Stimulated activated naive CD4-positive, alpha-beta T cell treated with Interleukin-2 at 50 U/mL for 16 hours (primary cell): ENCODE measurements around the gene PAPPA2.

Experiments
- DNase-seq: peaks from one replicate; lab custom pipeline; 2025; lab: John Stamatoyannopoulos, UW

The PAPPA2 gene

DNA sequence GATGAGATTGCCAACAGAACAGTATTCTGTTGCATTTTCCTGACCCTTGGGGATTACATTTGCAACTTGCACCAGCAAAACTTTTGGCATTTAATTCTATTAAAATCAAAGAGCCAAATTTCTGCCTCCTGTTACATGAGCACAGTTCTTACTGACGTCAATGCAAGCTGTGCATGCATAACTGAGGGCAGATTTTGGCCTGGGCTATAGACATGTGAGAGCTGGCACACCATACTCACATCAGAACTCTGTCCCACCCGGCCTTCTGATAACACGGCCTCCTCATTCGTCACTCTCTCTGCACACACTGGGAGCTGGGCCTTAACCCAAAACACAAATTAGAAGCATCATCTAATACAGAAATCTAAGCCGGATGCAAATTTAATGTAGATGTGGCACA lies 31.5 kb downstream of the PAPPA2 start:
- no peak for DNase-seq

DNA sequence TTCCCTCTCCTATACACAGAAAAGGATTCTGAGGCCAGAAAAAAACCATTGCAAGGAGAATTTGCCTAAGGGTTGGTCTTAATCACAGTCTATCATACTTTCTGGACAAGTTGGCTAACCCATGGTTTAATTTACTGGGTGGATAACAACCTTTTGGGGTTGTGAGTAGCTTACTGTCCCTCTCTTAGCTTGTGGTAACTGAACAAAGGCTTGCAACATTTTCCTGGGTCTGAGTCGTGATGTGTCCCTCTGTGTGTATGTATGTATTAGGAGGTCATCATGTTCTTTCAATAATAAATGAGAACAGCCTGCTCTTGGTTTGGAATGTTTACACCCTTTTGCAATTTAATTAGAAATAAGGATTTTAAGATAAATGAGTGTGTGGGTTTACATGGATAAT lies 36.7 kb downstream of the PAPPA2 start:
- DNase-seq: no peak

DNA sequence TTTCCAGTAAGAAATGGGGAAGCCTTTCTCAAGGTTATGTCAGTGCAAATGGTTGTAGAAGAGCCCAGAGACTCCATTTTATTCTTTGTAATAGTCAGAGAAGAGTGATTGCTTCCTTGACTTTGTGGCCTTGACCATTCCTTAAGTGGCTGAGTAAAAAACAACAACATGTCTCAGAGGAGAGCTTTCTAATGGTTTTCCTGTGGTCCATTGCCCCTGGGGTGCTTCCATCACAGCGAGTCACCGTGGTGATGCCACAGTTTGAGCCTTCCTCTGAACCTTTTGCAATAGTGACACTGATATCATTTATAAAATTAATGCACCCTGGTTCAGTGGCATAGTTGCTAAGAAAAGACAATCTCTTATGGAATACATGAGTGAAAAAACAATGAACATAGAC lies 38.6 kb downstream of the PAPPA2 start:
- DNase-seq: no peak

DNA sequence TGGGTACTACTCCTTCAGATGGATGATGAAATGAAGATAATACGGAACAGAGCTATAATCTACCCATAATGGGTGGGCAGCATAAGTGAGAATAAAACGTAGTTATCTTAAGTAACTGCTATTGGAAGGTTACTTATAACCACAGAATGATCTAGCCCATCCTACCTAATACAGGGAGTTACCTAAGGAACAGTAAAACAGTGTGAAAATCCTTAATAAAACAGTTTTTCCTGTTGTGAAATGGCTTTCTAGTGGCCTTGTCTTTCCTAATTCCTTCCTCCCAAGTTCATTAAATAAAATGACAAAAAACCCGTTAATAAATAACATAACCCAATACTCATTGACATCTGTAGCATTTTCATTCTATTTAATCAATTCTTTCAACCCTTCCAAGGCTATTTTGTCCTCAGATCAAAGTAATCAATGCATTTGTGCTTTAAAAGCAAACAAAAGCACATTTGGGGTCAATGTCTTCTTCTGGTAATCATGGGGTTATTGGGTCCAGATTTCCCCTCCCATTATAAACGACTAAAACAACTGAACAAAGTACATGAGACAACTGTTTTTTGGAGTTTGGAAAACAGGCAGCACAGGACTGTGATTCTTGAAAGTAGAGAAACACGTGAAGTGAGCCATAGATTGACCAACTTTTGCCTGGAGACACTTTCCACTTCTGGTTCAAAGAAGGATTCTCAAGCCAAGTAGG lies 42.0 kb downstream of the PAPPA2 start:
- no peak for DNase-seq

DNA sequence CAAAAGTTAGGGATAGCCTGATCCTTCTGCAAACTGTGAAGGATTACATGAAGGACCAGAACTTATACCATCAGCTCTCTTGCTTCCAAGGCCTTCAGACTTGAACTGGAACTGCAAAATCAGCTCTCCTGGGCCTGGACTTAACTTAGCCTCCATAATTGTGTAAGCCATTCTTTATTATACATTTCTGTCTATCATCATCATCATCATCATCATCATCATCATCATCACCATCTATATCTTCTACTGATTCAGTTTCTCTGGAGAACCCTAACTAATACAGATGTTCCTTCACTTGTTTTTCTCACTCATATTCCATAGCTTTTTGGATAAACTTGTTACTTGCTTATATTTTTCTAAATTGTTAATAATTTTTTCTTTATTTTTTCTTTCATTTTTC lies 50.0 kb downstream of the PAPPA2 start:
- no peak for DNase-seq

DNA sequence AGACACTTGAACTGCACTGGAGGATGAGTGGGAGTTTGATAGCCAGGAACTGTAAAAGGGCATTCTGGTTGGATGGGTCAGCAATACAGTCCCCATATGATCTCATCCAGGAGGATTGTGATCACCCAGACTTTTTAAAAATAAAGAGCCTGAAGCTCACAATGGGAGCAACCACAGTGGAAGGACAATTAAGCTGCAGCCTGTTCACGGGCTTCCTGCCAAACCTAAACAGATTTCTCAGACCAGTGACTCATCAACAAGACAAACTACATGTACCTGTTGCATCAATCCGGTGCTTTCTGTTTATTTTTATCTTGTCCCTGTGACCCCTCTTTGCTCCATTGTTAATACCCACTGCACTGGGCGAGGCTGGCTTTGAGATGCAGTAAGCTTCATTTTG lies 52.3 kb downstream of the PAPPA2 start:
- DNase-seq: no peak

DNA sequence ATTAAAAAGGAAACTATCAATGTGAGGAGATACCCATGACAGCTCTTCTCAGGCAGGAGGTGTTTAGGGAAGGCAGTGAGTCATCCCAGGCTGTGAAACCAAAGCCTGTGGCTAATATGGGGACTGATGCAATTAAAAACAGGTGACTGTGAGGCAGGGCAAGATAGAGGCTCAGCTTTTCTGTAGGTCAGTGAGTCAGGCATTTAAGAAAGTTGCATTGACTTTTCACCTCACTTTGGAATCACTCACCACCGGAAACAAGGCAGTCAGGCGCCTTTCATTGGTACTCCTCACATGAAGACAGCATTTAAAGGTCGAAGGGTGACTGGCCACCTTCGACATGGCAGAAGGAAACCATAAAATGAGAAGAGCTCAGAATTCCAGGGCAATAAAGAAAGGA lies 54.5 kb downstream of the PAPPA2 start:
- no peak for DNase-seq

DNA sequence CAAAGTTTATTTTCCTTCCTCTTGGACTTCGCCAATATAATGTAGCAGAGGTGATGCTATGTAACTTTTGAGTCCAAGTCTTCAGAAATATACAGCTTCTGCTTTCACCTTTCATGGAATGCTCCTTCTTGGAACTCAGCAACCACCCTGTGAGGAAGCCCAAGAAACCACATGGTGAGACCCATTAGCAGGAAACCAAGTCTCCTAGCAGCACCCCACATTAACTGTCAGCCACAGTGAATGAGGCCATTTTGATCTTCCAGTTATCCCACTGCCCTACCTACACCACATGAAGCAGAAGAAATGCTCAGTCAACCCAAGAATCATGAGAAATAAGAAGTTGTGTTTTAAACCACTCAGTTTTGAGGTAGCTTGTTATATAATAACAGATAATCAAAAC lies 58.2 kb downstream of the PAPPA2 start:
- DNase-seq: no peak

DNA sequence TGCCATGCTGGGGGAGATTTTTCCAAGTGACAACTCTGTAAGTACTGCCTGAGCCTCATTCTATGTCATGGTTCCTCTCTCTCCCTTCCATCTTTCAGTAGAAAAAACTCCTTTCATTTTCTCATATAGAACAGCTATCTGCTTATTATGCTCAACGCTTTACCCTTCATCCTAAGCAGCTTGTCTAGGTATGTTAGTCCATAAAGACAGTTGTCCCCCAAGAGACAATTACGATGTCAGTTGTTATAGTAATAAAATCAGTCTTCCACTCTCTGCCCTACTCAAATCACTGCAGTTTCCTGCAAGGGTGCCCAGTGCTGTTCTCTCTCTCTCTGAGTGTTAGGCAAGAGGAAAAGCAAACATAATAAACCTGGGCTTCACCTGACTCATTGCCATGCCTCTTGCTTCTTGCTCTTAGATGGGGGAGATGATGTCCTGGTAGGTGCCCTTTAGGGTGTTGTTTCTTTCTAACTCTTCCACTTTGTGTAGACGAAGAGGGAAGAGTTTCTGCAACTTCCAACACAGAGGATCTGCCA lies 59.4 kb downstream of the PAPPA2 start:
- no peak for DNase-seq

DNA sequence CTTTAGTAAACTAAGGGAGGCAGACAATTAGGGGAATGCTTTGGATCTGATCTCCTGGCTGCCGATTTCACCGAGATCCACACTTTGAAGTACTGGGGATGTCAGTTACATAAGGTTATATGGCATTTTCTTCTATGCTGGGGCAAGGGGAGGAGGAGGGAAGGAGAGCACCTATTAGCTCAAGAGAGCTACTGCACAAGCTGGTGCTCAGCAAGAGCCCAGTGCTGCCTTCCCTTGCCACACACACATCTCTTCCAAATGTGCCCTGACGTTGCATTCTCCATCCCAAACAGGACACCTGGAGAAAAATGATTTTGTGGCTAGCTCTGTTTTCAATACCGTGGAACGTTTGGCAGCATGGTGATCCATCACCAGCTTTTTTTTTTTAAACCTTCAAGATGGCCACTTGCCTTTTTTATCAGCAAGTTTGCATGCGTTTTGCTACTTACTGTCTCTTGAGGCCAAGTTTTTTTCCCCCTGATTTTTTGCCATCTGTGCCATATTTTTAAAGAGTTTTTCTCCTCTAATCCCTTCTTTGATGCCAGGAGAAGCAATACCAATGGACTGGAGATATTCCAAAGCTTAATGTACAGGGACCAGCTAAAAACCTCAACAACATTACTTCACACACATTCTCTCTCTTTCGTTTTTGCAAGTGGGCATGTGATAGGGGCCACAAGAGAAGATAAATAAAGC lies 66.6 kb downstream of the PAPPA2 start:
- no peak for DNase-seq

DNA sequence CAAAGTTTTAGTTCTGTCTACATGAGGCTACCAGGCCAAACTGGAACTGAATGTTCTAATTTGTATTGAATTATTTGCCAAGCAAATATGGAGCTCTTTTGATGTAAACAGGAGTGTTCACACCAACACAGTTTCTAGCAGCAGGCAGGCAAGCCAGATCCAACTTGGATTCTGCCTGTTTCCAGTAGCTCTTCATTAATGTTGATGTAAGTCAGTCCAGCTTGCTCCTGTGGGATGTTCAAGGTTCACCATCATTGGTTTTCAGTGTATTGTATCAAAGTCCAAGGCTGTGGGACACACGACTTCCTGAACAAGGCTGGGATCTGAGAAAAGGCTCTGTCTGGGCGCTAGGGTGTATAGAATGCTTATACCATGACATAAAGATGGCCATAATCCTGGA lies 68.1 kb downstream of the PAPPA2 start:
- DNase-seq: no peak

DNA sequence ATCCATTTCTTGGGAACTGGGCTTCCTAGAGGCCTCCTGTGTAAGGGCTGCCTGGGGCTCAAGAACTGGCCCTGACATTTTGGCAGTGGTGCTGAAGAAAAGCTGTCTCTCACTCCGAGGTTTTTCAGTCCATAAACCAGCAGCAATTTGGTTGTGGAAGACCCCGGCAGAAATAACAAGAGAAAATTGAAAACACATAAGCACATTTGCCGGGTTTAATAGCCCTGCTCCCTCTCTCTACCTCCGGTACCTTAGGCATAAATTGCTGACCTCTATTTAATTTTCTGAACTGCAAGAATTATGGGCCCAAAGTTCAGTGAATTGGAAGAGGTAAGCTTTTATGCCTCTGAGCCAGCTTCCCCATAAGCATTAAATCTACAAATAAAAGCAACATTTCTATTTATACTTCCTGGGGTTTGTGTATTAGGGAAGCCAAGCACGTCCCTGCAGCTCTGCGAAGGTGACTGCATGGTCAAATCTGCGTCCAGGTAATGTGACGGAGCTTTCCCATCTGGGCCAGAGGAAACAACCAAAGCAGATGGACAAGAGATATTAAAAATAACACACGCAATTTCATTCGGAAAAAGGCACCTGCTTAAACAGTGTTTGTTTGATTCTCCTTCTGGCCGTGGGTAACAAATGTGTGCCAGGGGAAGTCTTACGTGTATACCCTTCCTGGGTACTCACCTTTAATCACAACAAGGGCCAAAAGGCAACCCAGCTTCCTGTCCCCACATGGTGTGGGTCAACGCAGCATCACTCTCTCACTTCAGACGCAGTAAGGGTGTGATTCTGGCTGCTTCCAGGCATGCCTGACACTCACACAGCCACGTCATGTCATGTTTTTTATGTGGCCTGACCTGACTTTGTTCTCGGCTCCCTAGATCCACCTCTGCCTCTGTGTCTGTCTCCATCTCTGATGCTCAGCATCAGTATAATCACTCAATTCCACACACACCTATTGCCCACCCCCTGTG lies 69.2 kb downstream of the PAPPA2 start:
- no peak for DNase-seq

DNA sequence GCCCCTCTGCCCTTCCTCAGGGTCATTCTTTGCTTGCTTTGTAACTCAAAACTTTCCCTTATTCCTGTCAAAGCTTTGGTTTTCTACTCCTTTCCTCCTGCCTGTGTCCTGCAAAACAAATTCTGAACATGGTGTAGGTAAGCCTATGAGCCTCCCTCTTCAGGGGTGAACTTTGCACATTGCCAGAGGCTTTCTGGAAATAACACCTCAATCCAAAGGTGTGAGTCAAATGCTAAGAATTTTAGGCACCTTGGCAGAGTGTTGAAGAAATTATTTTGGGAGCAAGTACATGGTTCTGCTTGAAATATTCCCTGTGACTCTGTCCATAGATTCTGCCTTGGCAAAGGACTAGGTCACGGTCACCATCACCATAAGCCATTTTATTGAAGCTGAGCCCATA lies 70.0 kb downstream of the PAPPA2 start:
- DNase-seq: no peak

DNA sequence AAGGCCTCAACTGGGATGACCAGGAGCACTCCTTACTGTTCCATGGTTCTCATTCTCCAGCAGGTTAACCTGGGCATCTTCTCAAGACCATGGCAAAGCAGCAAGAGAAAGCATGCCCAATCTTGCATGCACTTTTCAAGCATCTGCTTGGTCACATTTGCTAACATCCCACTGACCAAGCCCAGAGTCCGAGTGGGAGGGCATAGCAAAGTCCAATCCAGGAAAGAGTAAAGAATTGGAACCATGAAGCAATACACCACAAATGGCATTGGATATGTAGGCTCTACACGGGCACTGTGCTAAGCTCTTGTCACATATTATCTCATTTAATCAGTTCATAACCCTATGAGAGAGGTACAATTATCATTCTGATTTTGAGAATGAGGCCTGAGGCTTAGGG lies 73.6 kb downstream of the PAPPA2 start:
- DNase-seq: no peak

DNA sequence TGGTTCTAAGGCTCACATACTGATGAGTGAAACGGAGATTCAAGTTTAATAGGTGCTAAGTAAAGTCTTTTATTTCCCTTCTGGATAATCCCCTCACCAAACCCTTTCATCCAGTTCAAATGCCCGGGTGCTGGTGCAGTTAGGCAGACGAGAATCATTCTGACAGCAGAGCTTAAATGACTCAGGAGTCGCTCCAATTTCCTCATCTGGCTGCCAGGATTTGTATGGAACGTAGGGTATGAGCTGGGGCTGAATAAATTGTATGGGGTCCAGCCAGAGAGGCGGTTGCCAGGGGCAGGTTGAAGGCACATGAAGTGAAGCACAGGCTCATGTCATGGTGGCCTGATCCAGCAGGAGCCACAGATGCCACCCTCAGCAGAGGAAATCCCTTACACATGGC lies 76.0 kb downstream of the PAPPA2 start:
- no peak for DNase-seq

DNA sequence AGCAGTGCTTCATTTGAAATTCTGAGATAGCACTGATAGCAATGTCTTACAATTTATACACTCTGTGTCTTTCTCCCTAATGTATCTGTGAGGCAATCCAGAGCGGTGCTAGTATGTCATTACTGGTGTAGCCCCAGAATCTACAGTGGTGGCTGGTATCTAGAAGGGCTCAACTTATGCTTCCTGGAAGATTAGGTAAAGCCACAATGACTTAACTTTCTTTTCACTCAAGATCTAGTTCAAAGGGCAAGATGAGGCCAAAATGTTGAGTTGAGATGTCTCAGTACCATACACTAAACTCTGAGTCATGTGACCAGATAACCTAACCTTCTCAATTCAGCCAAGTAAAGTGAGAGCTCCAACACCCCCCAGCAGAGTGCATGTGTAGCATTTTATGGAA lies 77.5 kb downstream of the PAPPA2 start:
- no peak for DNase-seq

DNA sequence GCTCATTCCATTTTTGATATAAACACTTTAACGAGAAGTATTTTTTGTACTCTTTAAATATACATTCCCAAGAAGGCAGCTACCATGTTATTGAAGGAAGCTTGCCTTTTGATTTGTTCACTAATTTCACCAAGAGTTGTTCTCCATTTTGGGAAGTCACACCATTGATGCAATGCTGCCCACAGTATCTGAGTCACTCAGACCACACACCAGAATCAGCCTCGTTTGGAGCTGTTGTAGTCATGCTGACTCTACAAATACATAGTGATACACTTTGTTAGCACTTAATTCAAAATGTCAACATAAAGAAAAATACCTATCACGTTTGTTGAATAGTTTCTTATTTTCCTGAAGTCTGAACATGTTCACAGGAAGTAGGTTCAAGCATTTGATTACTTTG lies 78.7 kb downstream of the PAPPA2 start:
- no peak for DNase-seq

DNA sequence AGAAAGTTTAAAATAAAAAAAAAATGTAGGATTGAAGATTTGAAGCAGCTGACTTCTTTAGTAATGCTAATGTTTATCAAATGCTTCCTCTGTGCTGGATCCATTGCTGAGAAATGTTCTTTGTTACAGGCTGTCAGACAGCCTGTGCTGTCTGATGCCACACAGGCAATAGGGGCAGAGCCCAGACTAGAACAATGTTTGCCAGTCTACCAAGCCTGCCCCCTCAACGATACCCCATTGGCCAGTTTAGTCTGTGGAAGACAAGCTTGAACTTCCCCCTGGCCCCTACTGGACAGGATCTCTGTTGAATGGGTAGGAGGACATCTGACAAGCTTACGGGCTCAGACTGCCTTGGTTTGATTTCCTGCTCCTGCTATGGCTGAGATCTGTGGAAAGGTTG lies 79.4 kb downstream of the PAPPA2 start:
- DNase-seq: no peak

DNA sequence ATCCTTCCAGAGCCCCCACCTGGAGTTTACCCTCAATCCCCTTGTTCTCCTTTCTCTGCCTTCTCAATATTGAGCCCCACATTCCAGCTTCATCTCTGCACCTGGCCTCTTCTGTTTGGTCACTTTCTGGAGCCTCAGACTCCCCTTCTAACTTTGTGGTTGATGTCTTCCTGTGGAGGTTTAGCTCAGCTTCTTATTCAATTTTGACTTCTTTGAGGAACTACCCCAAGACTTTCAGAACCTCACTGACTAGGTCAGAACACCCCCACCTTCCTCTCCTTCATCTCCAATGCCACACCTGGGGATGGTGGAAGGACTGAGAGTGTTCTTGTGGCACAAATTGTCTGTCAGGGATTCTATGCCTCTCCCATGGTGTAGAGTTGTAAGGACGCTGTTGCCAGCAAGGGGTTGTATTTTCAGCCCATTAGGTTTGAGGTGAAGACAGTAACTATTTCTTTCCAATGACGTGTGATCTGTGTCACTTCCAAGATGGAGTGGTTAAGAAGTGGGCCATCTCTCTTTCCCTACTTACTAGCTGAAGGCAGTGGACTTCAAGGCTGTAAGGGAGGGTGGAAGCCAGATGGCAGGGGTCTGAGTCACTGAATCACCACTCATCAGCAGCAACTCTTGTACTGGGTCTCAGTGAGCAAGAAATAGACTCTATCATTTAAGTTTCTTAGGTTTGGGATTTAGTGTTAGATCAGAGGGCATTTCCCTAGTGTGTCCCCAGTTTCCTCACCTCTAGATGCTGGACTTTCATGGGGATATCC lies 80.6 kb downstream of the PAPPA2 start:
- DNase-seq: no peak

DNA sequence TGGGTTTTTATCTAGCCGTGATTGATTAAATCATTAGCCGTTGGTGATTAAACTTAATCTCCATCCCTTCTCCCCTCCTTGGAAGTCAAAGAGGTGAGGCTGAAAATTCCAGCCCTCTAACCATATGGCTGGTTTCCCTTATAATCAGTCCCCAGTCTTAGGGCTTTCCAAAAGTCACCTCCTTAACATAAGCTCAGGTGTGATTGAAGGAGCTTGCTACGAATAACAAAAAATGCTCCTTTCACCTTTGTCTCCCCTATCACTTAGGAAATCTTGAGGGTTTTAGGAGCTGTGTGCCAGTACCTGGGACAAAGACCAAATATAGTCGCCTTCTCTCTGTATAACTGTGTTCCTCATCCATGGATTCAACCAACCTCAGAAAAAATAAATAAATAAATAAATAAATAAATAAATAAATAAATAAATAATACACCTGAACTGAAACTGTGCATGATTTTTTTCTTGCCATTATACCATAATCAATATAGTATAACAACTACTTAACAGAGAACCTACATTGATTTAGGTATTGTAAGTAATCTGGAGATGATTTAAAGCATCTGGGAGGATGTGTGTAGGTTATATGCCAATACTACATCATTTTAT lies 82.2 kb downstream of the PAPPA2 start:
- DNase-seq: no peak

DNA sequence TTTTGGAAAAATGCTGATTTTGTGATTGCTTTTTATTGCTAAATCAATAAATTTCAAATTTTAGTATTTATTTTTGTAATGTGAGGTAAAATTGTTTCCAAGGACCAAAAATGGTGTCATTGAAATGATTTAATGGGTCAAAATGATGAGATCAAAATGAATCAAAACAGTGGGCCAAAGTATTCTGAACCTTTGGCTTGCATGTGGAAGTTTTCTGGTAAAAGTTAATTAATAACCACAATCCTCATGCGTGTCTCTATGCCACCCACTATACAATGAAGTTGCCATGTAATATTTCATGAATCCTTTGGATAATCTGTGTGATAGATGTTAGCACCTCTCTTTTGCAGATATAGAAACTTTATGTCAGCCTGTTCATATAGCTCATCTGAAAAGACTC lies 83.8 kb downstream of the PAPPA2 start:
- DNase-seq: no peak
